ENCODE data around the gene TLE4. TPM values are rescaled to one million over a fixed set of nuclear protein-coding genes. Genes with fewer than 3 reads are reported as not detected.

The TLE4 gene
- total and polyA plus RNA-seq, 10 of the 15 experiments (the other 5 are each of a cell fraction or from before 2014, with no cell fraction given): 5.3 to 53.3 (median 23.3) TPM

DNA sequence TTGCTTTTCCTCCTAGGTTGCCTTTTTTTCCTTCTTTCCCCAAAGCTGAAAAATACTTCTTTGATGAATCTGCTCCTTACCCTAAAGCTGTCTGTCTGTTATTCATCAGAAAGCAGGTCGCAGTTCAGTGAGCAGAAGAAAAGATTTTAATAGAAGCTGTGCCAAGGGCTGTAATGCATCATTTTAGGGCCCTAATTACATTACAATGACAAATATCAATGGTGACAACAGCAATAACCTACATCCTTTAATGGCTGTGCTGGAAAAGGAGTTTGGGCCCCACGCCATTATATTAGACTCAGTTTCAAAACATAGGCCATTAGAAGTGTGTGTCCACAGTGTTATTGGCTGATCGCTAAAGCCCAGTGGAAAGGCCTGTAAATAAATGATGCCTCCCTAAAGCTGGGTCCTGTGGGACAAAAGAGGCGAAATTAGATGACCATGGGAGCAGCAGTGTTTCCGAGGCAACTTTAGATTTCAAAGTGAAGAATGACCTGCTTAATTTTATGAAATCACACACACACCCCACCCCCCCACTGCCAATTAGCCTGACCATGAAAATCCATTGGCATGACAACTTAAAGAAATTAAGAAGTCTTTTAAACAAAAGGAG is 38.4 kb downstream of the TLE4 start:
- POLR2A ChIA-PET: no interaction called here
- in situ Hi-C loops (cut with MboI): no loop called here
- CTCF ChIA-PET: no interaction called here

DNA sequence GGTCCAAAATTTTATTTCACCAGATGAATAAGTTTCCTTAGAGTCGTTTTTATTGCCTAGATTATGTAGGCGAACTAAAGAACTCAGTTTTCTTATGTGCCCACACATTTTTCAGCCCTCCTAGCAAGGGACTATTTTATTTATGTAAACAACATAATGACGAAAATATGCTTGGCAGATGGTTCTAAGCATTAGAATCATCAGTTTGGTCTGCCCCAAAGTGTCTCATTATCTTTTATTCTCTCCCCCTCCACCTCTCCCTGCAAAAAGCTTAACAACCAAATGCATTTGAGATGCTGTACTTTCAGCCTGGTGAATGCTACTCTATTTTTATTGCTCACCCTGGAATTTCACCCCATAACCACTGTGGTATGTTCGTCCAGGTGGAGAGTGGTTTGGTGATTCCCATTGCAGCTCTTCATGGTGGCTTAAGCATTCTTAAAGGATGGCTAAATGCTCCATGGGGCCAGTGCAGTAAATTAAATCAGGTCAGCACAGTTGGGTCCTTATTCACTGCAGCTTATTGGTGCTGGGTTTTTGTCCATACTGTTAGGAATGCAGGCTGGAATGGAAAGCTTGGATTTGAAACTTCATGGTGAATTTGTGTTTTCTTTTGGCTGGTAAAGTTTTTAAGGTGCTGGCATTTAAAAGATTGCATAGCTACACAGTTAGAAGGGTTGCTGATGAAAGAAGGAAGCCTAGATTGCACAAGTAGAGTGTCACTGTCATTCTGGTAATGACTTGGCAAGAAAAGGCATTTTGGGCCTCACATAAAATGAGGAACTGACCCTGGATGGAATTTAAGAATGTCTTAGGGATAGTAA is 39.2 kb downstream of the TLE4 start:
- no peak overlapping the region for H3K9ac ChIP-seq (ENCODE audit: control insufficient read depth, insufficient read depth, low read length)
- no peaks in the 10 kb centered on the region for H3K27me3 ChIP-seq (replicated peaks in 1 of 2; ENCODE audit: control insufficient read depth in 2 of 2, insufficient read depth in 2 of 2, low read length in 1 of 2)
- no peak overlapping the region for H2AFZ ChIP-seq (ENCODE audit: control insufficient read depth, low read depth, low read length)
- peak; percentile 93 for ATAC-seq
- peaks cover 4% of the 10 kb centered on the region for H3K79me2 ChIP-seq (ENCODE audit: control insufficient read depth, insufficient read depth, low read length)
- ChIA-PET CTCF (interaction anchor here (1.4 kb wide), 1 partner anchor 9 kb away, joined by 3 read pairs; no protein-coding TSS in a partner anchor), RAD21 (ENCODE audit: unreplicated experiment) (interaction anchor here (1.0 to 1.6 kb wide), 2 partner anchors 13 to 21 kb away, joined by 4 to 6 read pairs; no protein-coding TSS in a partner anchor), SMC1A (ENCODE audit: uncharacterized antibody, unreplicated experiment) (interaction anchor here (0.6 to 1.8 kb wide), 10 partner anchors 9 to 98 kb away, joined by 3 to 8 read pairs (median 3); no protein-coding TSS in a partner anchor), POLR2A (interaction anchor here (0.7 to 1.4 kb wide), 3 partner anchors 10 to 39 kb away, joined by 3 to 8 read pairs (median 3); partner anchors contain the start of gene TLE4)
- in situ Hi-C loops (cut with MboI) (no loop called here), intact Hi-C loops (cut with micrococcal nuclease; ENCODE audit: unreplicated experiment) (no loop called here)
- WGBS (ENCODE audit: insufficient coverage, insufficient replicate concordance, low lambda C conversion rate, missing lambda C conversion rate): 58% methylated on average over 4 of the region's 4 CpGs
- no peaks in the 10 kb centered on the region; the same call in 2 of the 3 replicates for H3K9me3 ChIP-seq (replicated peaks; ENCODE audit: control insufficient read depth, insufficient read depth, low read length)
- FAIRE-seq: no peak
- no peaks in the 10 kb centered on the region; a peak in 2 of 4 replicates for H3K36me3 ChIP-seq (ENCODE audit: control insufficient read depth in 2 of 2, insufficient read depth in 2 of 2, low read length in 1 of 2)
- no peak overlapping the region for H3K4me3 ChIP-seq
- H3K4me1 ChIP-seq (ENCODE audit: control insufficient read depth, insufficient read depth, low read length): peaks cover 7% of the 10 kb centered on the region; the same call in 1 of the 2 replicates
- H3K27ac ChIP-seq (ENCODE audit: control insufficient read depth, insufficient read depth): no peak overlapping the region
- H3K4me2 ChIP-seq (ENCODE audit: control insufficient read depth, insufficient read depth): peak overlapping the region; percentile 15; the same call in 1 of the 2 replicates
- no TSS peak for BruUV-seq (replicated peaks)
- H4K20me1 ChIP-seq (ENCODE audit: control insufficient read depth, insufficient read depth): no peaks in the 10 kb centered on the region
- DNase-seq (ENCODE audit: low read depth, low spot score): no peak
- 0 out of 2 replicates have a peak, but pooled peaks have one; percentile 28 for TF ChIP-seq BCL11A (IDR thresholded peaks at IDR 0.05; ENCODE audit: low read depth, low read length)
- 0 out of 2 replicates have a peak, but pooled peaks have one; percentile 39 for TF ChIP-seq CBX5 (IDR thresholded peaks at IDR 0.05; ENCODE audit: low read depth)
- TF ChIP-seq IKZF1 (conservative IDR thresholded peaks at IDR 0.05): peak; percentile 57
- peak; percentile 46; the same call in 1 of the 2 replicates for TF ChIP-seq ATF2 (IDR thresholded peaks at IDR 0.05; ENCODE audit: low read length)
- no peak for TF ChIP-seq CEBPZ (IDR thresholded peaks at IDR 0.05; ENCODE audit: low read depth, low read length)
- TF ChIP-seq IRF4 (IDR thresholded peaks at IDR 0.05; ENCODE audit: low read depth, low read length): peak; percentile 87
- peak; percentile 92 for TF ChIP-seq SPI1 (IDR thresholded peaks at IDR 0.05; ENCODE audit: borderline replicate concordance, insufficient read depth, low read depth, low read length)
- peak; percentile 57; the same call in 1 of the 2 replicates for TF ChIP-seq NFIC (IDR thresholded peaks at IDR 0.05; ENCODE audit: low read depth, low read length)

More for the DNA sequence above, 38.4 kb downstream of the TLE4 start:
- BruUV-seq (replicated peaks): no TSS peak
- FAIRE-seq (no peak), DNase-seq (ENCODE audit: low read depth, low spot score) (no peak), ATAC-seq (peak; percentile 28)
- H2AFZ ChIP-seq (ENCODE audit: control insufficient read depth, low read depth, low read length): no peak overlapping the region
- intact Hi-C loops (cut with micrococcal nuclease; ENCODE audit: unreplicated experiment): no loop called here
- H3K4me1 ChIP-seq (ENCODE audit: control insufficient read depth, insufficient read depth, low read length): peaks cover 7% of the 10 kb centered on the region; the same call in 1 of the 2 replicates
- H3K4me2 ChIP-seq (ENCODE audit: control insufficient read depth, insufficient read depth): no peak overlapping the region
- H4K20me1 ChIP-seq (ENCODE audit: control insufficient read depth, insufficient read depth): no peaks in the 10 kb centered on the region
- RAD21 ChIA-PET (ENCODE audit: unreplicated experiment): interaction anchor here (1.6 kb wide), 1 partner anchor 22 kb away, joined by 4 read pairs; no protein-coding TSS in a partner anchor
- no peaks in the 10 kb centered on the region; a peak in 2 of 4 replicates for H3K36me3 ChIP-seq (ENCODE audit: control insufficient read depth in 2 of 2, insufficient read depth in 2 of 2, low read length in 1 of 2)
- SMC1A ChIA-PET (ENCODE audit: uncharacterized antibody, unreplicated experiment): interaction anchor here (0.8 to 1.8 kb wide), 8 partner anchors 8 to 99 kb away, joined by 3 to 8 read pairs (median 4); no protein-coding TSS in a partner anchor
- no peaks in the 10 kb centered on the region; the same call in 2 of the 3 replicates for H3K9me3 ChIP-seq (replicated peaks; ENCODE audit: control insufficient read depth, insufficient read depth, low read length)
- TF ChIP-seq ESRRA (IDR thresholded peaks at IDR 0.05; ENCODE audit: low read length) (no peak), PAX5 (IDR thresholded peaks at IDR 0.05; ENCODE audit: borderline replicate concordance, low read depth, low read length) (0 out of 2 replicates have a peak, but pooled peaks have one; percentile 38)
- no peaks in the 10 kb centered on the region for H3K27me3 ChIP-seq (replicated peaks in 1 of 2; ENCODE audit: control insufficient read depth in 2 of 2, insufficient read depth in 2 of 2, low read length in 1 of 2)
- peaks cover 4% of the 10 kb centered on the region for H3K79me2 ChIP-seq (ENCODE audit: control insufficient read depth, insufficient read depth, low read length)
- no peak overlapping the region for H3K4me3 ChIP-seq
- WGBS (ENCODE audit: insufficient coverage, insufficient replicate concordance, low lambda C conversion rate, missing lambda C conversion rate): 48% methylated on average over 5 of the region's 5 CpGs
- no peak overlapping the region for H3K27ac ChIP-seq (ENCODE audit: control insufficient read depth, insufficient read depth)
- no peak overlapping the region for H3K9ac ChIP-seq (ENCODE audit: control insufficient read depth, insufficient read depth, low read length)
